ENCODE measurements around the gene TAOK3.
"Not testable (repeated sequence)": the region's sequence is repeated elsewhere in the genome, so short reads cannot be mapped to it uniquely, and the experiment has no call there.

The TAOK3 gene

DNA sequence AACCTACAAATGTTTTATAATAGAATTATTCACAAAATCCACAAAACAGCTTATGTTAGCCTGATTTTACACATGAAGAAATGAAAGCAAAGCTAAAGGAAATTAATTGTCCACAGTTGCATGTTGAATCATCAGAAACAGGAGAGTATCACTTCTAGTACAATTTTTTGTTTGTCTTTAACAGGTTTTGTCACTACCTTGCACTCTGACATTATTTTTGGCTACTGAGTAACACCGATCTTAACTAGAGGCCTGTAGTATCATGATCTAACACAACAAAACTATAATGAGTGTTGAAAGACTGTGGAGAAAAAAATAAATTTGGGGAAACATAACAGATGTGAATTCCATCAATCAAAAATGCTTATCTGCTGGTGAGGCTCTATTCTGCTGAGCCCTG is 60.1 kb downstream of the TAOK3 start:
- Histone ChIP-seq H3F3A (ENCODE audit: insufficient read depth, low read length) (no peaks in the 10 kb centered on the region), H3K9me2 (ENCODE audit: low read depth, low read length) (no peaks in the 10 kb centered on the region), H3K27ac (ENCODE audit: low read depth, low read length, poor library complexity, severe bottlenecking) (no peak overlapping the region), H3K4me2 (ENCODE audit: low read length) (peak overlapping the region; percentile 6; the same call in 1 of the 2 replicates), H3K4me3 (ENCODE audit: low read depth, low read length, poor library complexity, severe bottlenecking) (no peak overlapping the region), H2AFZ (ENCODE audit: low read length) (no peak overlapping the region), H4K20me1 (ENCODE audit: insufficient read depth, low read length) (no peaks in the 10 kb centered on the region), H3K9ac (ENCODE audit: low read length) (no peak overlapping the region), H3K79me2 (ENCODE audit: insufficient read depth, low read length) (peaks cover 8% of the 10 kb centered on the region; the same call in 1 of the 2 replicates), H3K4me1 (ENCODE audit: insufficient read depth, low read length, severe bottlenecking) (peaks cover 32% of the 10 kb centered on the region), H3K27me3 (ENCODE audit: insufficient read depth, low read length) (no peaks in the 10 kb centered on the region), H3K36me3 (ENCODE audit: insufficient read depth, low read length) (0 out of 2 replicates have a peak, but pooled peaks cover 3% of the 10 kb centered on the region), H3K9me3 (ENCODE audit: low read length) (no peaks in the 10 kb centered on the region)
- TF ChIP-seq EZH2 (IDR thresholded peaks at IDR 0.05; ENCODE audit: borderline replicate concordance, low read length), result no peak
- TF ChIP-seq, protein P1, sequence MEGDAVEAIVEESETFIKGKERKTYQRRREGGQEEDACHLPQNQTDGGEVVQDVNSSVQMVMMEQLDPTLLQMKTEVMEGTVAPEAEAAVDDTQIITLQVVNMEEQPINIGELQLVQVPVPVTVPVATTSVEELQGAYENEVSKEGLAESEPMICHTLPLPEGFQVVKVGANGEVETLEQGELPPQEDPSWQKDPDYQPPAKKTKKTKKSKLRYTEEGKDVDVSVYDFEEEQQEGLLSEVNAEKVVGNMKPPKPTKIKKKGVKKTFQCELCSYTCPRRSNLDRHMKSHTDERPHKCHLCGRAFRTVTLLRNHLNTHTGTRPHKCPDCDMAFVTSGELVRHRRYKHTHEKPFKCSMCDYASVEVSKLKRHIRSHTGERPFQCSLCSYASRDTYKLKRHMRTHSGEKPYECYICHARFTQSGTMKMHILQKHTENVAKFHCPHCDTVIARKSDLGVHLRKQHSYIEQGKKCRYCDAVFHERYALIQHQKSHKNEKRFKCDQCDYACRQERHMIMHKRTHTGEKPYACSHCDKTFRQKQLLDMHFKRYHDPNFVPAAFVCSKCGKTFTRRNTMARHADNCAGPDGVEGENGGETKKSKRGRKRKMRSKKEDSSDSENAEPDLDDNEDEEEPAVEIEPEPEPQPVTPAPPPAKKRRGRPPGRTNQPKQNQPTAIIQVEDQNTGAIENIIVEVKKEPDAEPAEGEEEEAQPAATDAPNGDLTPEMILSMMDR (IDR thresholded peaks at IDR 0.05; ENCODE audit: low read length), result no peak

DNA sequence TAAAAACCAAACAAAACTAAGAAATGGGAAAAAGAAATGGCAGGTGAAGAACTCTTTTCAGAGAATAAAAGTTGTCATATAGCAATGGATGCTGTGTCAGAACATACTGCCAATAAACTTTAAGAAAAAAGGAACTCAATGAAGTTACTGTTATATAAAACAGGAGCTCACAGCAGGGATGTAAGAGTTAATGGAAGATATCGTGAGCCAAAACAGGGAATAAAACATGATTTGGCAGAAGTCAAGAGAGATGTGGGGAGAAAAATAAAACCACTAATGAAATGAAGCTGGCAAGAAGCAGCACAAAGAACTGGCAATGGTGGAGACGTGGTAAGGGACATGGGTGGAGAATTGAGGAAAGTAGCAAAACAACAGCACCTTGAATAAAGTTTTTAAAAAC is 61.0 kb downstream of the TAOK3 start:
- no peaks in the 10 kb centered on the region for H3K27me3 ChIP-seq (ENCODE audit: insufficient read depth, low read length)
- H3K36me3 ChIP-seq (ENCODE audit: insufficient read depth, low read length), result 0 out of 2 replicates have a peak, but pooled peaks cover 3% of the 10 kb centered on the region
- no peak overlapping the region for H3K4me3 ChIP-seq (ENCODE audit: low read depth, low read length, poor library complexity, severe bottlenecking)
- no peaks in the 10 kb centered on the region for H3F3A ChIP-seq (ENCODE audit: insufficient read depth, low read length)
- no peak overlapping the region for H3K4me2 ChIP-seq (ENCODE audit: low read length)
- no peaks in the 10 kb centered on the region for H3K9me3 ChIP-seq (ENCODE audit: low read length)
- TF ChIP-seq, protein P1 (IDR thresholded peaks at IDR 0.05; ENCODE audit: low read length), result no peak
- TF ChIP-seq EZH2 (IDR thresholded peaks at IDR 0.05; ENCODE audit: borderline replicate concordance, low read length), result no peak
- no peaks in the 10 kb centered on the region for H4K20me1 ChIP-seq (ENCODE audit: insufficient read depth, low read length)
- H3K27ac ChIP-seq (ENCODE audit: low read depth, low read length, poor library complexity, severe bottlenecking), result no peak overlapping the region
- no peak overlapping the region for H3K9ac ChIP-seq (ENCODE audit: low read length)
- H3K9me2 ChIP-seq (ENCODE audit: low read depth, low read length), result no peaks in the 10 kb centered on the region
- H3K4me1 ChIP-seq (ENCODE audit: insufficient read depth, low read length, severe bottlenecking), result peaks cover 39% of the 10 kb centered on the region
- H2AFZ ChIP-seq (ENCODE audit: low read length), result no peak overlapping the region
- H3K79me2 ChIP-seq (ENCODE audit: insufficient read depth, low read length), result peaks cover 10% of the 10 kb centered on the region; the same call in 1 of the 2 replicates

DNA sequence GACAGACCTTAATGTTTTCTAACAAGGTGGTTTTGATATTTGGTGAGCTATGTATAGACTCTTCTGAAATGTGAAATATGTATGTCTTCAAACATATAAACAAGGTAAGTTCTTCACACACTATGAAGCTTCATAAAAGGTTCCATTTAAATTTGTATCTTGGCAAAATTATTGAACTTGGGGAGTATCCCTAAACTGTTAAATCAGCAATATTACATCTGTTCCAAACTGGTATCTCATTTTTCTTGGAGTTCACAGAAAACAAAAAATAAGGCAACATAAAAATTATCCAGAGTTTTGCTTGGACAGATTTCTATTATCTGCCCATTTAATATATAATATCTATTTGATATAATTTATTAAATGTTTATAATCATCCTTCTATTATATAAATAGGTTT is 62.4 kb downstream of the TAOK3 start:
- no peak for TF ChIP-seq EZH2 (IDR thresholded peaks at IDR 0.05; ENCODE audit: borderline replicate concordance, low read length)
- TF ChIP-seq, protein P1 (IDR thresholded peaks at IDR 0.05; ENCODE audit: low read length), result no peak
- H3K4me1 ChIP-seq (ENCODE audit: insufficient read depth, low read length, severe bottlenecking), result peaks cover 39% of the 10 kb centered on the region

DNA sequence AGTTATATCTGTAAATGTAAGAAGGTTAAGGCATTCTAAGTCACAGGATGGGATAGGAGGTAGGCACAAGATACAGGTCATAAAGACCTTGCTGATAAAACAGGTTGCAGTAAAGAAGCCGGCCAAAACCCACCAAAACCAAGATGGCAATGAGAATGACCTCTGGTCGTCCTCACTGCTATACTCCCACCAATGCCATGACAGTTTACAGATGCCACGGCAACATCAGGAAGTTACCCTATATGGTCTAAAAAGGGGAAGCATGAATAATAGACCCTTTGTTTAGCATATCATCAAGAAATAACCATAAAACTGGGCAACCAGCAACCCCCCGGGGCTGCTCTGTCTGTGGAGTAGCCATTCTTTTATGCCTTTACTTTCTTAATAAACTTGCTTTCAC is 64.7 kb downstream of the TAOK3 start:
- H3K4me1 ChIP-seq (ENCODE audit: insufficient read depth, low read length, severe bottlenecking), result peaks cover 27% of the 10 kb centered on the region
- H3K4me2 ChIP-seq (ENCODE audit: low read length), result peak overlapping the region; percentile 36
- H3K9me3 ChIP-seq (ENCODE audit: low read length); H2AFZ ChIP-seq (ENCODE audit: low read length); H3K27me3 ChIP-seq (ENCODE audit: insufficient read depth, low read length); H3K79me2 ChIP-seq (ENCODE audit: insufficient read depth, low read length); H3F3A ChIP-seq (ENCODE audit: insufficient read depth, low read length); H3K9me2 ChIP-seq (ENCODE audit: low read depth, low read length); H4K20me1 ChIP-seq (ENCODE audit: insufficient read depth, low read length); H3K4me3 ChIP-seq (ENCODE audit: low read depth, low read length, poor library complexity, severe bottlenecking); H3K9ac ChIP-seq (ENCODE audit: low read length); H3K36me3 ChIP-seq (ENCODE audit: insufficient read depth, low read length): not testable (repeated sequence)
- H3K27ac ChIP-seq (ENCODE audit: low read depth, low read length, poor library complexity, severe bottlenecking), result peak overlapping the region; percentile 25

More for the DNA sequence above, 62.4 kb downstream of the TAOK3 start:
- Histone ChIP-seq H3K9me3 (ENCODE audit: low read length) (no peaks in the 10 kb centered on the region), H3K4me3 (ENCODE audit: low read depth, low read length, poor library complexity, severe bottlenecking) (no peak overlapping the region), H3K79me2 (ENCODE audit: insufficient read depth, low read length) (peaks cover 5% of the 10 kb centered on the region; the same call in 1 of the 2 replicates), H3K4me2 (ENCODE audit: low read length) (no peak overlapping the region), H3K9me2 (ENCODE audit: low read depth, low read length) (no peaks in the 10 kb centered on the region), H3K9ac (ENCODE audit: low read length) (no peak overlapping the region), H3K27ac (ENCODE audit: low read depth, low read length, poor library complexity, severe bottlenecking) (no peak overlapping the region), H4K20me1 (ENCODE audit: insufficient read depth, low read length) (no peaks in the 10 kb centered on the region), H2AFZ (ENCODE audit: low read length) (no peak overlapping the region), H3K27me3 (ENCODE audit: insufficient read depth, low read length) (no peaks in the 10 kb centered on the region), H3F3A (ENCODE audit: insufficient read depth, low read length) (no peaks in the 10 kb centered on the region), H3K36me3 (ENCODE audit: insufficient read depth, low read length) (no peaks in the 10 kb centered on the region)

Data from OCI-LY1 (cell line).